HepG2 (cell line): ENCODE results near the gene CDK9. TPM values are rescaled to one million over a fixed set of nuclear protein-coding genes. Genes with fewer than 3 reads are reported as not detected.
A peak's percentile ranks its signal among the peaks of the same experiment; 100 is the strongest.

ENCODE experiments used
- AGO2 ChIP-seq: fragments of 200-400 bp; formaldehyde crosslinking; optimal IDR thresholded peaks from 2 replicates; pipeline ENCODE3; 2017; ENCODE audit warnings: mild to moderate bottlenecking, low read depth, low read length, moderate library complexity
- EED ChIP-seq: sonication (generic); formaldehyde crosslinking; IDR thresholded peaks from 2 replicates; pipeline ENCODE4 v1.5.0; 2020; ENCODE audit warnings: mild to moderate bottlenecking, missing genetic modification reagents
- FOXA3 ChIP-seq: IDR thresholded peaks from 2 replicates; pipeline ENCODE4 v1.6.1; 2016; ENCODE audit warnings: missing genetic modification reagents, missing compliant biosample characterization
- HDAC2 ChIP-seq: sonication (generic); formaldehyde crosslinking; IDR thresholded peaks from 2 replicates; pipeline ENCODE4 v1.4.0; 2020; ENCODE audit warnings: missing genetic modification reagents
- KLF6 ChIP-seq: IDR thresholded peaks from 2 replicates; pipeline ENCODE4 v1.8.0; 2016; ENCODE audit warnings: missing biosample characterization, missing genetic modification reagents
- NFE2L1 ChIP-seq: sonication (generic); formaldehyde crosslinking; IDR thresholded peaks from 2 replicates; pipeline ENCODE4 v1.4.0; 2020; ENCODE audit warnings: missing genetic modification reagents, mild to moderate bottlenecking, borderline replicate concordance
- RNF2 ChIP-seq: fragments of 450-650 bp; conservative IDR thresholded peaks from 2 replicates; pipeline ENCODE4 v1.6.1; 2016; ENCODE audit warnings: low read depth
- RXRB ChIP-seq: IDR thresholded peaks from 2 replicates; pipeline ENCODE4 v1.6.1; 2016; ENCODE audit warnings: borderline replicate concordance, missing genetic modification reagents, missing compliant biosample characterization
- SAP130 ChIP-seq: IDR thresholded peaks from 2 replicates; pipeline ENCODE4 v1.6.1; 2016; ENCODE audit warnings: low read depth
- SMARCE1 ChIP-seq: fragments of 450-650 bp; IDR thresholded peaks from 2 replicates; pipeline ENCODE4 v1.6.1; 2017; ENCODE audit warnings: borderline replicate concordance
- SNAI1 ChIP-seq: sonication (generic); formaldehyde crosslinking; IDR thresholded peaks from 2 replicates; pipeline ENCODE4 v1.5.0; 2020; ENCODE audit warnings: mild to moderate bottlenecking, missing genetic modification reagents, borderline replicate concordance
- SP4 ChIP-seq: sonication (generic); formaldehyde crosslinking; IDR thresholded peaks from 2 replicates; pipeline ENCODE4 v1.8.1; 2023; ENCODE audit warnings: mild to moderate bottlenecking, missing genetic modification reagents
- THYN1 ChIP-seq: sonication (generic); formaldehyde crosslinking; IDR thresholded peaks from 2 replicates; pipeline ENCODE4 v1.8.1; 2023; ENCODE audit warnings: low read depth, mild to moderate bottlenecking, moderate library complexity, missing genetic modification reagents, borderline replicate concordance
- ZNF20 ChIP-seq: sonication (generic); formaldehyde crosslinking; IDR thresholded peaks from 2 replicates; pipeline ENCODE4 v1.4.0; 2020; ENCODE audit warnings: mild to moderate bottlenecking, moderate library complexity, missing genetic modification reagents
- ZNF230 ChIP-seq: sonication (generic); formaldehyde crosslinking; IDR thresholded peaks from 2 replicates; pipeline ENCODE4 v1.4.0; 2020; ENCODE audit warnings: mild to moderate bottlenecking, missing genetic modification reagents
- ZNF337 ChIP-seq: sonication (generic); formaldehyde crosslinking; IDR thresholded peaks from 2 replicates; pipeline ENCODE4 v1.5.1; 2020; ENCODE audit warnings: missing genetic modification reagents, low read depth, mild to moderate bottlenecking, borderline replicate concordance
- ZNF432 ChIP-seq: sonication (generic); formaldehyde crosslinking; IDR thresholded peaks from 2 replicates; pipeline ENCODE4 v1.5.0; 2020; ENCODE audit warnings: missing genetic modification reagents, mild to moderate bottlenecking, borderline replicate concordance
- ZNF503 ChIP-seq: sonication (generic); formaldehyde crosslinking; IDR thresholded peaks from 2 replicates; pipeline ENCODE4 v1.4.0; 2020; ENCODE audit warnings: missing genetic modification reagents
- ZNF713 ChIP-seq: sonication (generic); formaldehyde crosslinking; IDR thresholded peaks from 2 replicates; pipeline ENCODE4 v1.4.0; 2020; ENCODE audit warnings: mild to moderate bottlenecking, missing genetic modification reagents
- ZNF816 ChIP-seq: sonication (generic); formaldehyde crosslinking; IDR thresholded peaks from 2 replicates; pipeline ENCODE4 v1.8.0; 2022; ENCODE audit warnings: missing genetic modification reagents, mild to moderate bottlenecking, borderline replicate concordance
- ZNF83 ChIP-seq: sonication (generic); formaldehyde crosslinking; IDR thresholded peaks from 2 replicates; pipeline ENCODE4 v1.4.0; 2020; ENCODE audit warnings: missing genetic modification reagents, mild to moderate bottlenecking, borderline replicate concordance
- ZNF891 ChIP-seq: sonication (generic); formaldehyde crosslinking; IDR thresholded peaks from 2 replicates; pipeline ENCODE4 v1.5.0; 2020; ENCODE audit warnings: mild to moderate bottlenecking, missing genetic modification reagents
- polyA plus RNA-seq, 8 experiments: library from polyadenylated mRNA; depleted of rRNA in 3 of 8; stranded (reverse) in 7 of 8; unstranded in 1 of 8; fragments of >200 nt; fragmentation: Illumina TruSeq in 4 of 8; extraction: Trizol in 4 of 8; gene quantifications; 2 replicates each; pipeline versions ENCODE4 v1.2.1 to v1.2.3, GENCODE V29; 2011 to 2016; ENCODE audit warnings: low read depth in 4 of 8, missing spikeins in 1 of 8, mixed read lengths in 1 of 8; ENCODE audit not compliant: insufficient read depth in 1 of 8
- total RNA-seq, 5 experiments: library from RNA; depleted of rRNA; stranded (reverse); fragments of >200 nt; fragmentation: Illumina TruSeq; extraction: Trizol; gene quantifications; 2 replicates each; pipeline ENCODE4 v1.2.3, GENCODE V29; 2016; ENCODE audit warnings: low read depth in 1 of 5
- TF ChIP-seq, protein P1 (sequence below): sonication (generic); formaldehyde crosslinking; IDR thresholded peaks from 2 replicates; pipeline ENCODE4 v1.5.0; 2020; ENCODE audit warnings: mild to moderate bottlenecking, missing genetic modification reagents, borderline replicate concordance
- TF ChIP-seq, protein P2 (sequence below): sonication (generic); formaldehyde crosslinking; IDR thresholded peaks from 2 replicates; pipeline ENCODE4 v1.8.0; 2022; ENCODE audit warnings: mild to moderate bottlenecking, missing genetic modification reagents, moderate library complexity
- TF ChIP-seq, protein P3 (sequence below): sonication (generic); formaldehyde crosslinking; IDR thresholded peaks from 2 replicates; pipeline ENCODE4 v1.8.1; 2023; ENCODE audit warnings: mild to moderate bottlenecking, moderate library complexity, missing genetic modification reagents

Gene CDK9
- total and polyA plus RNA-seq, 2 of the 13 experiments (the other 11 are each of a cell fraction or from before 2014, with no cell fraction given) = 16.8 to 21.5 TPM

- TF ChIP-seq AGO2 (peak; percentile 27), ZNF20 (CRISPR knock-in tag) (no peak), RXRB (CRISPR knock-in tag) (peak; percentile 58; the same call in 1 of the 2 replicates), ZNF83 (CRISPR knock-in tag) (no peak), SMARCE1 (no peak), ZNF713 (CRISPR knock-in tag) (no peak), FOXA3 (CRISPR knock-in tag) (no peak), HDAC2 (CRISPR knock-in tag) (peak; percentile 57; the same call in 1 of the 2 replicates), EED (no peak), ZNF230 (no peak), ZNF891 (CRISPR knock-in tag) (peak; percentile 78; the same call in 1 of the 2 replicates), KLF6 (no peak), SNAI1 (CRISPR knock-in tag) (no peak), SAP130 (CRISPR knock-in tag) (peak; percentile 74), NFE2L1 (CRISPR knock-in tag) (no peak), ZNF503 (CRISPR knock-in tag) (no peak), ZNF432 (CRISPR knock-in tag) (no peak), ZNF816 (CRISPR knock-in tag) (no peak), RNF2 (no peak), THYN1 (CRISPR knock-in tag) (no peak), ZNF337 (CRISPR knock-in tag) (no peak), SP4 (CRISPR knock-in tag) (peak; percentile 84)
- TF ChIP-seq, protein P1, sequence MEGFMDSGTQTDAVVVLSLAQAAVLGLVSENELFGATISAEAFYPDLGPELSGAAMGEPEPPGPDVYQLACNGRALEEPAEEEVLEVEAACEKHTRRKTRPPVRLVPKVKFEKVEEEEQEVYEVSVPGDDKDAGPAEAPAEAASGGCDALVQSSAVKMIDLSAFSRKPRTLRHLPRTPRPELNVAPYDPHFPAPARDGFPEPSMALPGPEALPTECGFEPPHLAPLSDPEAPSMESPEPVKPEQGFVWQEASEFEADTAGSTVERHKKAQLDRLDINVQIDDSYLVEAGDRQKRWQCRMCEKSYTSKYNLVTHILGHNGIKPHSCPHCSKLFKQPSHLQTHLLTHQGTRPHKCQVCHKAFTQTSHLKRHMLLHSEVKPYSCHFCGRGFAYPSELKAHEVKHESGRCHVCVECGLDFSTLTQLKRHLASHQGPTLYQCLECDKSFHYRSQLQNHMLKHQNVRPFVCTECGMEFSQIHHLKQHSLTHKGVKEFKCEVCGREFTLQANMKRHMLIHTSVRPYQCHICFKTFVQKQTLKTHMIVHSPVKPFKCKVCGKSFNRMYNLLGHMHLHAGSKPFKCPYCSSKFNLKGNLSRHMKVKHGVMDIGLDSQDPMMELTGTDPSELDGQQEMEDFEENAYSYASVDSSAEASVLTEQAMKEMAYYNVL (CRISPR knock-in tag) = peak; percentile 69; the same call in 1 of the 2 replicates
- TF ChIP-seq, protein P2, sequence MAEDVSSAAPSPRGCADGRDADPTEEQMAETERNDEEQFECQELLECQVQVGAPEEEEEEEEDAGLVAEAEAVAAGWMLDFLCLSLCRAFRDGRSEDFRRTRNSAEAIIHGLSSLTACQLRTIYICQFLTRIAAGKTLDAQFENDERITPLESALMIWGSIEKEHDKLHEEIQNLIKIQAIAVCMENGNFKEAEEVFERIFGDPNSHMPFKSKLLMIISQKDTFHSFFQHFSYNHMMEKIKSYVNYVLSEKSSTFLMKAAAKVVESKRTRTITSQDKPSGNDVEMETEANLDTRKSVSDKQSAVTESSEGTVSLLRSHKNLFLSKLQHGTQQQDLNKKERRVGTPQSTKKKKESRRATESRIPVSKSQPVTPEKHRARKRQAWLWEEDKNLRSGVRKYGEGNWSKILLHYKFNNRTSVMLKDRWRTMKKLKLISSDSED (CRISPR knock-in tag) = no peak
- TF ChIP-seq, protein P3, sequence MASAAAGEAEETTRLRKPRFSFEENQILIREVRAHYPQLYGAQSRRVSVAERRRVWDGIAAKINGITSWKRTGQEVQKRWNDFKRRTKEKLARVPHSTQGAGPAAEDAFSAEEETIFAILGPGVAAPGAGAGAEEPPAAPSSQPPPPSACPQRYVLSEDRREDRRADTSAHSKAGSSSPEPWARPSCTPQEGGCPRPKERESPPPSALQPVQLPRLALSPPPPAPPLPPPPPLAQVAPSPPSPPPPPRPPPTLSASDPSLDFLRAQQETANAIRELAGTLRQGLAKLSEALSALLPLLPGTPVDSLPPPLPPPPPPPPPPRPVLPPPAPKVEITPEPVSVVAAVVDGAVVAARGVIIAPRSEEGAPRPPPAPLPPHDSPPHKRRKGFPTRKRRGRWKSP = 0 out of 2 replicates have a peak, but pooled peaks have one; percentile 34
Measured at GRCh38 chr9:127828262-127829031, 42.6 kb downstream of the CDK9 start (continued).
